Amniotic stem cell (primary cell): ENCODE measurements around the gene SV2C.
"Not testable (repeated sequence)": the region's sequence is repeated elsewhere in the genome, so short reads cannot be mapped to it uniquely, and the experiment has no call there.

Experiments used
- DNase-seq: peaks from one replicate; lab custom pipeline; 2025; lab: John Stamatoyannopoulos, UW

SV2C gene

DNA sequence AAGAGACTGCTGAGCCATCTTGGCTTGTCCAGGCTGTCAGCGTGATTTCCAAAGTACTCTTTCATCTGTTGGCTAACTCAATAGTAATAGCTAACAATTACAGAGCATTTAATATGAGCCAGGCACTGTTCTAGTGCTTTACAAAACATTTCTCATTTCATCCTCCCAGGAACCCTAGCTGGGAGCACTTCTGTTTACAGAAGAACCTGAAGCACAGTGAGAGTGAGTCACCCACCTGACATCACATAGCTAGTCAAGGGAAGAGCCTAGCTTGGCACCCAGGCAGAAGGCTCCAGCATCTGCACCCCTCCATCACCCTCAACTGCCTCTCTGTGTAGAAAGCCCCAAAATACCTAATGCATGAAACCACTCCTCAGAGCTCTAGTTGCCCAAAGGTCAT is 262.4 kb downstream of the SV2C start:
- DNase-seq, result no peak

DNA sequence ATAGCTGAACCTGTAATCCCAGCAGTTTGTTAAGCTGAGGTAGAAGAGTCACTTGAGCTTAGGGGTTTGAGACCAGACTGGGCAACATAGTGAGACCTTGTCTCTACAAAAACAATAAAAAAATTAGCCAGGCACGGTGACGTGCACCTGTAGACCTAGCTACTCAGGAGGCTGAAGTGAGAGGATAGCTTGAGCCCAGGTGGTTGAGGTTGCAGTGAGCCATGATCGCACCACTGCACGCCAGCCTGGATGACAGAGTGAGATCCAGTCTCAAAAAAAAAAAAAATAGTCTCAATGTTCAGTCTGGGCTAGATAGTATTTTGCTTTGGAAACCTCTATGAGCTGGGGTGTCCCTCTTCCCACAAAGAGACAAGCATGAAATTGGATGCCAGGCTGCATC is 268.0 kb downstream of the SV2C start:
- DNase-seq, result no peak

DNA sequence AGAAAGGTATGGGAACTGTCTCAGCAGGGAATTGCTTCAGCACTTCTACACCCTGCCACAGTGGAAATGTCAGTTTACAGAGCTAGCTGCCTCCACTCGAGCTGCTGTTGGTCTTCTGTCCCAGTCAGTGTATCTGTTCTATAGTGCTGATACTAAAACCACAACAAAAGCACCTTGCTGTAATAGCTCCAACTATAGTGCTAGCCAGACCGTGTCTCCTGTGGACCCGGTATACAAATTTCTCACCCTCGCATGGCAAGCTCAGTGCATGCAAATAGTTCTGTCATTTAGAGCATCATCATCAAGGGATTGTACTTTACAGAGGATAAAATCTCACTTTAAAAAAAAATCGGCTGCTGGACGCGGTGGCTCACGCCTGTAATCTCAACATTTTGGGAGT is 268.4 kb downstream of the SV2C start:
- no peak for DNase-seq

DNA sequence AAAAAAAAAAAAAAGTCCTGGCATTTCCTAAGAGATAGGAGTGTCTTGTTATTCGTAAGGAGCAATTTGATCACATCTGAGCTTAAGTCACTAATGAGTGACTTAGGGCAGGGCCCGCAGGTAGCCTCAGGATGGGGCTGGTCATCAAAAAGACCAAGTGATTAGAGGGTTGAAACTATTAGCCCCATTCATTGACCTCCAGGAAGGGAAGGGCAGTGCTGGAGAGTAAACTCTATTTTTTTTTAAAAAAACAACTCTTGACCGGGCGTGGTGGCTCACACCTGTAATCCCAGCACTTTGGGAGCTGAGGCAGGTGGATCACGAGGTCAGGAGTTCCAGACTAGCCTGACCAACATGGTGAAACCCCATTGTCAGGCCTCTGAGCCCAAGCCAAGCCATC is 273.7 kb downstream of the SV2C start:
- no peak for DNase-seq

DNA sequence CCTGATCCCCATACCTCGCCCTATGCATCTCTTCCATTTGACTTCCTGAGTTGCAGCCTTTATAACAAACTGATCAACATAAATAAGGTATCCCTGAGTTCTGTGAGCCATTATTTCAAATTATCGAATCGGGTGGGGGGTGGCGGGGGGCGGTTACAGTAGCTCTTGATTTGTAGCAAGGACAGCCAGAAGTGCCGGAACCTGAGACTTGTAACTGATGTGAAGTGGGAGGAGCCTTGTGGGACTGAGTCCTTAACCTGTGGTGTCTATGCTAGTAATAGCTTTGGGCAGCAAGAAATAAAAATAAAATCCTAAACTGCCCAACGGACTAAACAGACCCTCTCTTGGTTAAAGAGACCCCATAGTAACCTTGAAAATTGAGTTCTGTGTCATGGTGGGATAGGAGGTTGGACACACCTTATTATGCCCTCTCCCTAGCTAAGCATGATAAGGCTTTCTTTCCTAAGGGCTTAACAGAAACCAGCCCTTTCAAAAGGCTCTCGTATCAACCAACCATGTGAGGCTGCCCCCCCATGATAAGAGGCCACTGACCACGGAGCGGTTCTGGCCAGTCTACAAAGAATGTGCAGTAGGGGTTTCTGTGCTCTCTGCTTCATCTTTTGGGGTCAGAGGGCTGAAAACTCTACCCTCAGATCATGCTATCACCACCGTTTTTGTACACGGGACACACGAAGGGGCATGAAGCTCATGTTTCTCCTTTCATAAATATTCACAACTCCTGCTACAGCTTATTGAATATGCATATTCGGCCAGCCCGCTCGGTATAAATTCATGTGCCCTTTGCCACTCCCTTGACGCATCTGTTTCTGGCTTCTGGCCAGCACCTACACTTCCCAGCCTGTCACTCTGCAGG is 280.4 kb downstream of the SV2C start:
- DNase-seq, result no peak

DNA sequence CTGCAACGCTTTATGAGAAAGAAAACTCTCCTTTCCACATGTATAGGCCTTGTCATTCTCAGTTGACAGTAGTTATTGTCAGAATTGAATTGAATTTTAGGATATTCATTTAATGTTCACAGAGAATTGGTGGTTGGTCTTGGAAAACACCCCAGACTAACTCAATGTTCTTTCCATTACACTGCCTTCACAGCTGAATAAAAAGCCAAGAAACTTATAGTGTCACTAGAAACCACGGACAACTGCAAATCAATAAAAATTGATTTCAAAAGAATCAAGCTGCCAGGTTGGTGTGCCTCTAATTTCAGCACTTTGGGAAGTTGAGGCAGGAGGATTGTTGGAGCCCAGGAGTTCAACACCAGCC is 281.0 kb downstream of the SV2C start:
- DNase-seq, result no peak

DNA sequence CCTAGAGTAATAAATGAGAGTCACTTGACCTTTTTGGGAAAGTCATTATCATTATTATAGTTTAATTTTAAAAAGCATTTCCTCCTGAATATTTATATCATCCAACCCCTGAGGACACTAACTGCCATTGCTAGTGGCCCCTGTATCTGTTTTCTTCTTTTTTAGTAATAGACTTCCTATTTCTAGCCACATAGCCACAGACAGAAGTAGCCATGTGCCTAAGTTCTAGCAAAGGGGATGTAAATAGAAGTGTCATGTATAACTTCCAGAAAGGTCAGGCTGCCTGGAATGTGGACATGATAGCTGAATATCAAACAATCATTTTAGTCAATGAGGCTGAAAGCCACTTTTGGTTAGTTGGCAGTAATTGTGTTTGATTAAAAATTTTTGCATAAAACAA is 282.4 kb downstream of the SV2C start:
- DNase-seq, result no peak

DNA sequence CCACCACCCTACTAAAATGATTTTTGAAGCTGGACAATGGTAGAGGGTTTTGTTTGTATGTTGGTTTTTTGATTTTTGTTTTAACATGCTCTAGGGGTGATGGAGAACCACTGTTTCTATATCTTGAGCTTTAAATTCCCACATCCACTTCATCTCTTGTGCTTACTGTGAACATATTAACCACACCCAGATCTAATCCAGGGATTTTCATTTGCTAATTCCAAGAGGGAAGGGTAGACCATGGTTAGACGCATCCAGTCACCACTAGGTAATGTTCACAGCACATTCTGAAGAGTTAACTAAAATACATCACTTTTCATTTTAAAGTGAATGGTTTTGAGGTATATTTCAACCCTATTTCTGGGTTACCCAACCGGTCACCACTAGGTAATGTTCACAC is 283.4 kb downstream of the SV2C start:
- DNase-seq, result no peak

DNA sequence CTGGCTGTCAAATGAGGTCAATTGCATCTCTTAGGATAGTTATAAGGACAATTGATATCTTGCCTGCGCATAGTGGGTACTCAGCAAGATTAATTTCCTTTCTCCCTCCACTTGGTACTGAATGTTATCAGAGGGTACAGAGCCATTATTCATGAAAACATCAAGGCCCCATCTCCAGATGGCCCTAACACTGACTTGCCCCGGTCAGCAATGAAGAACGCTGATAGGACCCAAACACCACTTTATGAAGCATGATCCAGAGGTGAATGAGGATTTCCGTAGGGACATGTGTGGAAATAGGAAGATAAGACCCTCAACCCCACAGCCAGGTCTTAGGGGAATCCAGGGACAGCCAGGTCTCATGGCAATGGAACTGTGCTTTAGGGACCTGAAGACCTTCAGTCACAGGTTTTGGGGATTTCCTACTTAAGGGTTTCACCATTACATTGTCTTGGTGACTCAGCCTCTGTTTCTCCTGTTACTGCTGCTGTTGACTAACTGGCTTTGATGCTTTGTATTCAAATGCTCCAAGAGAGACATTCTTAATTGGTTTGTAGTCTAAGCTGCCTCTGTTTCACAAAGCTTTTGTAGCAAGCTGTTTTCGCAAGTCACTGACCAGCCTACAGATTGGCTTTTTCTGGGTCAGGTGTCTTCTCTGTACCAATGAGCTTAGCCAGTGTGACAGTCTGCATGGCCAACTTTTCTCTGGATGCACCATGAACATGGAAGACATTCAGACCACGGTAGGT is 284.6 kb downstream of the SV2C start:
- DNase-seq, result no peak

DNA sequence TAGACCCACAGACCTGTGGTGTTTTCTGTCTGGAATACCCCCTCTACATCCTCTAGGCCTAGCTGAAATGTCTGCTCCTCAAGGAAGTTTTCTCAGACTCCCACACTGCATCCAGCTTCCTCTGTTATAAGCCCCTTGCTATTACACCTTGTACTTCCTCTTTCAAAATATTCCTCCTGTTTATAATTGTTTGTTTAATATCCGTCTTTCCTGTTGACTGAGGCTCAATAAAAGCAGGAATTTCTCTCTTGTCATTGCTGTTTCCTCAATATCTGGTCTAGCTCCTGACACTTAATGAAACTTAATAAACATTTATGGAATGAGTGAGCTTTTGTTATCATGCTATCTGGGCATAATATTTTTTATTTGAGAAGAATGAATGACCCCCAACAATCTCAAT is 285.8 kb downstream of the SV2C start:
- DNase-seq, result no peak

DNA sequence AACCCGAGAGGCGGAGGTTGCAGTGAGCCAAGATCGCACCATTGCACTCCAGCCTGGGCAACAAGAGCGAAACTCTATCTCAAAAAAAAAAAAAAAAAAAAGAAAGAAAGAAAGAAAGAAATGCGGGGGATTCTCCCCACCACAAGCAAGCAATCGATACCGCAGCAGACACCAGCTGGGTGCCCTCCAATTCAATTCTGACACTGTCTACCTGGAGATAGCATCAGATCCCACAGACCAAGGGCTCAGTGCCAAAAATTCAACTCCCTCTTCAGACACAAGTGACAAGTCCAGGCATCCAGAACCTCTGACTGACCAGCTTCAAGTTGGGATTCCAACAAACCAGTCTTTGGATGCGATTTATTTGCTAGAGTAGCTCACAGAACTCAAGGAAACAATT is 286.5 kb downstream of the SV2C start:
- not testable (repeated sequence) for DNase-seq

DNA sequence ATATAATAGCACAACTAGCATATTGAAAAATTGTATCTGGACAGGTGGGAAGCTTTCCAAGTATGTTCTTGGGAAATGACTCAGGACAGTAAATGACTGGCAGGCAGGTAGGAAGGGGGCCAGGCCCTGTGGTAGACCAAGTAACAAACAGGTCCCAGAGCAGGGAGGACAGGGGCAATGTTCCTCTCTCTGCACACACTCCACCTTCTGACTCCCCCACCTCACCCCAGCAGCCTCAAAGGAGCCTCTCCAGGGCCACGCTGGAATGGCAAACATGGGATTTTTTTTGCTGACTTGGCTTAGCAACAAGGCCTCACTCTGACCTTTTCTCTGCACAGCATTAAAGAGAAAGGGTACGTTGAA is 288.8 kb downstream of the SV2C start:
- DNase-seq, result no peak

DNA sequence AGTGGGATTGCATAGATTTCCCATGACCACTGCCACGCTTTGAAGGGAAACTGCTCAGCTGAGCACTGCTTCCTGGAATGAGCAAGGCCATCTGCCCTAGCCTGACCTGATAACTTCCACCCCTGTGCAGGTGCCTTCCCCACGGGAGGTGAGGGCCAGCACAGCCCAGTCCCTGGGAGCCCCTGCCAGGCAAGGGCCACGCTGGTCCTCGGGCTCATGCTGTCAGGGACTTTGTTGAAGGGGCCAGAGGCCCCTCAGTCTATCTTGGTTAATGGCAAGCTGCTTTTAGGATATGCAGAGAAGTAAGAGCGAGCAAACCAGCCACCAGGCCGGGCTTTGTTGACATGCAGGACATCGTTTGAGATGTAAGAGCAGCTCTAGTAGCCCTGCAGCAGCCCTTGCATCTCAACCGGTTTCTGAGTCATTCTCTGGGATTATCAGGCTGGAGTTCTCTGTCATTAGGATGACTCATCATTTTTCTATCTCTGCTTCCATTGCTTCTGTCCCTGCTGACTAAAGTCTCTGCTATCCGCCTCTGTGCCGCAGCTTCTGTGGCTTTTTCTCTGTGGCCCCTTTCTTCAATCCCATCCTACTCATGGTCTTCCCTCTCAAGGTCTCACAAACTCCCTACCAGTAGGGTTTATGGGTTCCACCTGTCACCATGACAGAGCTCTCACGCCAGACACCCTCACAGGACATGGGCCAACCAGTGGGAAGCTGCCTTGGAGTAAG is 289.3 kb downstream of the SV2C start:
- DNase-seq, result peak; percentile 90

DNA sequence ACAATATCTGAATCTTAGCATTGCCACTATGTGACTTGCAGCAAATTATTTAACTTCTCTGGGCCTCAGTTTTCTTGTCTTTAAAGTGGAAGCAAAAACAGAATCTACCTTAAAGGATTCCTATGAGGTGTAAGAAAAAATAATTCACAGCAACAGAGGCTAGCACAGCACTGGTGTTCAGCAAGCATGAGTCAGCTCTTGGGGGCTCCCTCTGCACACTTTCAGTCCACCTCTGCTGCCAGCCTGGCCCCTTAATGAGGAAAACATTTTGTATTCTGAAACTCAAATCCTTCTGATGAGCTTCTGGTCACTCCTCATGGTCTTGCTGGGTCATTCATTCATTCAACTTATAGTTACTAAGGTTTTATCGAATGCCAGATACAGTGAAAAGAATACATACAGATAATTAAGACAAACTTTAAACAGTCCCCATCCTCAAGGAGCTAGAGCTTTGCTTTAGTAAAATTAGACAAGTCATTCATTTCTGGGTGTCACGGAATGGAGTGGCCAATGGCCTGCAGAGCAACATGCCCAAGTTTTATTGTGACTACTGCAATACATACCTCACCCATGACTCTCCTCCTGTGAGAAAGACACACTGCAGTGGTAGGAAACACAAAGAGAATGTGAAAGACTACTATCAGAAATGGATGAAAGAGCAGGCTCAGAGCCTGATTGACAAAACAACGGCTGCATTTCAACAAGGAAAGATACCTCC is 293.1 kb downstream of the SV2C start:
- DNase-seq, result no peak

DNA sequence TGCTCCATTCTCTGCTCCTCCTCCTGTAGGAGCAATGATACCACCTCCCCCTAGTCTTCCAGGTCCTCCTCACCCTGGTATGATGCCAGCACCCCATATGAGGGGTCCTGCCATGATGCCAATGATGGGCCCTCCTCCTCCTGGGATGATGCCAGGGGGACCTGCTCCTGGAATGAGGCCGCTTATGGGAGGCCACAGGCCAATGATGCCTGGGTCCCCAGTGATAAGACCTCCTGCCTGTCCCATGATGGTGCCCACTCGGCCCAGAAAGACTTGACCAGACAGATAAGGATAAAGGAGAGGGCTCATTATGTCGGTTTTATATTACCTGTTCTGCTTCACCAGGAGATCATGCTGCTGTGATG is 293.7 kb downstream of the SV2C start:
- DNase-seq, result no peak

DNA sequence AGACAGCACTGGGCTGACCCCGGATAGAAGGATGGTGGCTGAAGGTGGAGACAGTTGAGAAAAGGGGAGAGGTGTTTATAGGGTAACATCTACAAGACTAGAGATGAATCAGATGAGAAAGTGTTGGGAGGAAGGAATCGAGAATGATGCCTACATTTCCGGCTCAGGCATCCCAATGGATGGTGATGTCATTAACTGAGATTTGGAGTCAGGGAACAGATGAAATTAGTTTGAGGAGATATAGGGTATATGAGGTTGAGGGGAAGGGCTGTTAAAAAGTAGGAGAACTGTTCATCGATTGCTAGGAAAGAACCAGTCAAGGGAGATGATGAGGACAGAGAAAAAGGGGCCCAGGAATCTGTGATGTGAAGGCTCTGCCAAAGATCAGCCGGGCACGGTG is 295.2 kb downstream of the SV2C start:
- DNase-seq, result no peak

DNA sequence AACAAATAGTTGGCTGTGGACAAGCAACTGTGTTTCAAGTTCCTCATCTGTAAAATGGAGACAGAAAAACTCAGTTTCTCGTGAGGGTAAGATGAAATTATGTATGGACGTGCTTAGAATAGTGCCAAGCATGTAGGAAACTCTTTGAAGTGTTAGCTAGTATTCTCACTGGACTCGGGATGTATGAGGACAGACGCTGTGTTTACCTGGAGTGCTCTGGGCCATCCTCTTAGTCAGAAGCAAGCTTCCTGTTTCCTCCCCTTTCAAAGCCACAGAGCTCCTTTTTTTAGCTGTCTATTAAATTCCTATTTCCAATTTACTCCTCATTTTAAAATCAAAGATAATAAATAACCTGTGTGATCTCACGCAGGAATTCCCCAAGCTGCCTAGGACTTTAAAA is 296.1 kb downstream of the SV2C start:
- no peak for DNase-seq

DNA sequence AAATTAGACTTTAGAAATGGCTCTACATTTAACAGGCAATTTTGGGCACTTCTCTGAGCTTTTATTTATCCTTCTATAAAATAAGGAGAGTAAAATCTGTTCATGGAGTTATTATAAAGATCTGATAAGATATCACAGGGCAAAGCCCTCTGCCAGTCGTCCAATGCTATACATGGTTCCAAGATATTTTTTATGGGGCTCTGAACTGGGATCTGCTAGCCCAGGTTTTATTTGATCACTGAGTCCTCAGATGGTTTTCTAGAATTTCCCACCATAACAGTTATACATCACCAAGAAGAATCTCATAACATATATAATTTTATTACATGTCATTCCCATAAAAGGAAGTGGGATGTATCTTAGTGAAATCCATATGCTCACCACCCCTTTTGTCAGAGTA is 296.7 kb downstream of the SV2C start:
- no peak for DNase-seq

DNA sequence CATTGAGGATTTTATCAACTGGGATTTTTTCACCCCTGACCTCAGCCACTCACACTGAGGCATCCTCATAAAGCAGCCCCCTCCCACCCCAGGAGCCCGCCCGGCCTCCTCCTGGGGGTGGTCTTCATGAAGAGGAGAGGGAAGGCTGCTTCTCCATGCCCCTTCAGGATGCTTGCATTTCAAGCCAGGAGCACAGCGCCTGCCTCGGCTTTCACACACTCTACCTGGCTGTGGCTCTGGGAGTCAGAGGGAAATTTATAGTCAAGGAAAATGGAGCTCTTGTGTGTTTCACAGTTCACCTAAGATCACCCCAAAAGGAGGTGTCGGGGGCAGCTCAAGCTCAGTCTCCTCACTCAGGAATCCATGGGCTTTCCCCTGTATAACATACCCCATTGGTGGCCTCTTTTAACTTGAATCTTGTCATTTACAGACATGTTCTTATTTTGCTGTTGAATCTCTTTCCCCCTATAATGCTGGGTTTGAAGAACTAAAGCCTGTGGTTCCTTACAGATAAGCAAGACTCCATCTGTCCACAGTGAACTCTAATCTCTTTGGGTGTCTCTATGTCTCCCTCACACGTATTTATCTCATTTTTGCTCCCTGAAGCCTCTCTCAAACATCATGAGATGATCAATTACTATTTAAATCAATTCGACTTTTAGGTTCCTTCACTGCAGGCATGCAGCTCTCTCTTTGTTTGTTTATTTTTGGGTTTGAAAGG is 297.3 kb downstream of the SV2C start:
- no peak for DNase-seq

DNA sequence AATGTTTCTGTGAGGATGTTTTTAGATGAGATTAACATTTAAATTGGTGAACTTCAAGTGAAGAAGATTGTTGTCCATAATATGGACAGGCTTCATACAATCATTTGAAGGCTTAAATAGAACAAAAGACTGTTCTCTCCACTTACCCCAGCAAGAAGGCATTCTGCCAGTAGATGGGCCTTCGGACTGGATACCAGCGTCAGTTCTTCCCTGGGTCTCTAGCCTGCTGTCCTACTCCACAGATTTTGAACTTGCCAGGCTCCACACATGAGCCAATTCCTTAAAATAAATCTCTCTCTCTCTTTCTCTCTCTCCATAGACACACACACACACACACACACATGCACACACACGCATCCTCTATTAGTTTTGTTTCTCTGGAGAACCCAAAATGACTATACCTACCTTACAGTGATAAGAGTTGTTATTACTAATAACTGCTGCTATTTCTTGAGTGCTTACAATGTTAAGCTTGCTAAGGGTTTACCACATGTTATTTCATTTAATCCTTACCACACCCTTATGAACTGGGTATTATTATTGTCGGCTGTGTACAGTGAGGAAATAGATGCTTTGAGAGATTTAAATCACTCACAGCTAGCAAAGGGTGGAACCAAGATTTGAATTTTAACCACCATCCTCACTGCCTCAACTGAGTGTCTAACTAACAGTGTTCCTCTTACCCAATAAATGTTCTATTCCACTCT is 300.1 kb downstream of the SV2C start:
- no peak for DNase-seq

DNA sequence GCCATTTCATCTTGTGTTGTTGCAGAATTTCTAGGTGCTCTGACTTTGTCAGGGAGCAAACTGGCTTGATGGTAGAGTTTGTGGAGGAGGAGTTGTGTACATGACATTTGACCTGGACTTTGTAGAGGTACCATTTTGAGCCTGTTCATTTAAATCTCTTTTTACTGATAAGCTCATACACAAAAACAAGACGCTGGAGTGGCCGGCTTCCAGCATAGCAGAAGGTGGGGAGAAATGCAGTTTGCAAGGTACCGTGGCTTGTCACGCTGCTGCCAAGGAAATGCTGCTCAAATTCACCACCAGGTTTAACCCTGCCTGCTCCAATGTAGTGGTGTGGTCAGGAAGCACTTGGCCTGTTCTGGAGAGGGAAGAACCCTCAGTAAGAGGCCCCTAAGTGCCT is 301.0 kb downstream of the SV2C start:
- no peak for DNase-seq
